ENCODE results near the gene SLC8A1. TPM values are rescaled to one million over a fixed set of nuclear protein-coding genes. Genes with fewer than 3 reads are reported as not detected.

SLC8A1 gene
- total and polyA plus RNA-seq, 7 donors: 0.20 to 4.9 (median 2.3) TPM

DNA sequence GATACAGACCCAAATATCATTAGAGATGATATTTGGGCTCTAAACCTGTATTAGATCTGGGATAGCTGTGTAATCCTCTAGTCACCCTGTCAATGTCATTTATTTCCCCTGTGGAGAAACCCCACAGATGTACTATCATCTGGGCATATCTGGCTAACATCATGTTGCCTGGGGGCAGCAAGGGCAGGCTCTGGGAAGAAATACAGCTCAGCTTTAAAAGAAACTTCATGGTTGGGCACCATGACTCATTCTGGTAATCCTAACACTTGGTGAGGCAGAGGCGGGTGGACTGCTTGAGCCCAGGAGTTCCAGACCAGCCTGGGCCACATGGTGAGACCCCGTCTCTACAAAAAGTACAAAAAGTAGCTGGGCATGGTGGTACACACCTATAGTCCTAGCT is 282.5 kb downstream of the SLC8A1 start:
- H3K4me3 ChIP-seq: no peak overlapping the region
- DNase-seq (no peak), ATAC-seq (no peak)
- TF ChIP-seq, protein P1, sequence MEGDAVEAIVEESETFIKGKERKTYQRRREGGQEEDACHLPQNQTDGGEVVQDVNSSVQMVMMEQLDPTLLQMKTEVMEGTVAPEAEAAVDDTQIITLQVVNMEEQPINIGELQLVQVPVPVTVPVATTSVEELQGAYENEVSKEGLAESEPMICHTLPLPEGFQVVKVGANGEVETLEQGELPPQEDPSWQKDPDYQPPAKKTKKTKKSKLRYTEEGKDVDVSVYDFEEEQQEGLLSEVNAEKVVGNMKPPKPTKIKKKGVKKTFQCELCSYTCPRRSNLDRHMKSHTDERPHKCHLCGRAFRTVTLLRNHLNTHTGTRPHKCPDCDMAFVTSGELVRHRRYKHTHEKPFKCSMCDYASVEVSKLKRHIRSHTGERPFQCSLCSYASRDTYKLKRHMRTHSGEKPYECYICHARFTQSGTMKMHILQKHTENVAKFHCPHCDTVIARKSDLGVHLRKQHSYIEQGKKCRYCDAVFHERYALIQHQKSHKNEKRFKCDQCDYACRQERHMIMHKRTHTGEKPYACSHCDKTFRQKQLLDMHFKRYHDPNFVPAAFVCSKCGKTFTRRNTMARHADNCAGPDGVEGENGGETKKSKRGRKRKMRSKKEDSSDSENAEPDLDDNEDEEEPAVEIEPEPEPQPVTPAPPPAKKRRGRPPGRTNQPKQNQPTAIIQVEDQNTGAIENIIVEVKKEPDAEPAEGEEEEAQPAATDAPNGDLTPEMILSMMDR (IDR thresholded peaks at IDR 0.05): no peak
- intact Hi-C loops (cut with DNase I): no loop called here
- no peaks in the 10 kb centered on the region for H3K4me1 ChIP-seq
- H3K9me3 ChIP-seq: no peaks in the 10 kb centered on the region
- H3K27ac ChIP-seq: no peak overlapping the region
- H3K27me3 ChIP-seq (ENCODE audit: insufficient read depth in 3 of 3, low read length in 2 of 3): no peaks in the 10 kb centered on the region
- H3K36me3 ChIP-seq (ENCODE audit: insufficient read depth in 1 of 2, low read depth in 1 of 2): no peaks in the 10 kb centered on the region
- 63 to 100% (median 71%) methylated on average over 2 of the region's 2 CpGs for WGBS, 3 donors

DNA sequence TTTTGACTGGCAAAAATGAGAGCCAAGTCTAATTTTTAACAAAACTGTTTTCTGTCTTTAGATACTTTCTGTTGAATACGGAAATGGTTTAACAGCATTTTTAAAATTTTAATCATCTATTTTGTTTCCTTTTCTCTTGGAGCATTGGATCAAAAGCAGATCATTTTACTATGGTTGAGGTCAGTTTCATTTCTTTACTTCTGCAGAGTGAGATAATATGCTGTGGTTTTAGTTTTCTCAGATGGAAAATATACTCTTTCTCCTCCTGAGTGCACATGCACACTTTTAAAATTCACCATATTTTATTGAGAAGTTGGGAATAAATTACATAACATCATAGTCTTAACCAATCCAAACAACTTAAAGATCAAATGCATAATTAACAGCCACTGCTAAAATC is 283.3 kb downstream of the SLC8A1 start:
- Histone ChIP-seq H3K4me1 (no peaks in the 10 kb centered on the region), H3K9me3 (no peaks in the 10 kb centered on the region), H3K36me3 (ENCODE audit: insufficient read depth in 1 of 2, low read depth in 1 of 2) (no peaks in the 10 kb centered on the region), H3K4me3 (no peak overlapping the region), H3K27me3 (ENCODE audit: insufficient read depth in 3 of 3, low read length in 2 of 3) (no peaks in the 10 kb centered on the region), H3K27ac (no peak overlapping the region)
- no peak for ATAC-seq
- no peak for DNase-seq
- 0 to 39% (median 35%) methylated on average over 1 of the region's 1 CpG for WGBS, 3 donors
- TF ChIP-seq, protein P1 (IDR thresholded peaks at IDR 0.05): no peak
- intact Hi-C loops (cut with DNase I): no loop called here

DNA sequence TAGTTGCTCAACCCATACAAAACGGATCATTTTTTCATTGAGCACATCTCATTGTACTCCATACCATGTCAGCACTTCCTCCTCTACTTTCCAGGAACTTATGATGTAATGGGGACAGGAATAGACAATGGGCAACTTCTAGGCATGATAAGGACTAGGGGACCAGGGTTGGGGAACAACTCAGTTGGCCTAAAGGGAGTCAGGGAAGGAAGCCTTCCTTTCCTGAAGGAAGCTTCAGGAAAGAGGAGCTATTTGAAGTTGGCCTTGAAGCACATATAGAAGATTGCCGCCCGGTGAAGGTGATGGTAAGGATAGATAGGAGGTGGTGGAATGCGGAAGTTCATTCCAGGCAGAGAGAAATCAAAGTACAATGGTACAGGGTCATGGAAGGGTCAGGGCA is 283.9 kb downstream of the SLC8A1 start:
- H3K9me3 ChIP-seq: no peaks in the 10 kb centered on the region
- DNase-seq: no peak
- no peaks in the 10 kb centered on the region for H3K27me3 ChIP-seq (ENCODE audit: insufficient read depth in 3 of 3, low read length in 2 of 3)
- intact Hi-C loops (cut with DNase I): no loop called here
- ATAC-seq: no peak
- 70 to 81% (median 75%) methylated on average over 4 of the region's 4 CpGs for WGBS, 3 donors
- H3K27ac ChIP-seq: no peak overlapping the region
- no peaks in the 10 kb centered on the region for H3K4me1 ChIP-seq
- no peak overlapping the region for H3K4me3 ChIP-seq
- H3K36me3 ChIP-seq (ENCODE audit: insufficient read depth in 1 of 2, low read depth in 1 of 2): no peaks in the 10 kb centered on the region
- TF ChIP-seq, protein P1 (IDR thresholded peaks at IDR 0.05): no peak

DNA sequence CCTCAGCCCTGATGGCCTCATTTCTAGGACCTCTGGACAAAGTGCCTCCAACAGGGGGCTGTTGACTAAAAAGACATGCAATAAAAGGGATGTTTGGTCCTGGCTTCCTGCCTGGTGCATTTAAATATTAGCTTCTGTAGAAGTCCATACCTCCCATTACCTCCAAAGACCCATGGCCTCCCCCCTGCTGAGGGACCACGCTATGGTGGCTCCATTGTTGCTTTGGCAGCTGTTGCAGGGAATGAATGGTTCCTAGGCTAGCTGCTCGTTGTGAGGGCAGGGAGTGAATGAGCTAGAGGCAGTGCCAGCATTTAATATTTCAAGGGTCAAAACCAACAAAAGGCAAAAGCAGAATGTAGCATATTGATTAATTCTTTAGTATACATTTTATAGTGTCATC is 285.9 kb downstream of the SLC8A1 start:
- no peaks in the 10 kb centered on the region for H3K36me3 ChIP-seq (ENCODE audit: insufficient read depth in 1 of 2, low read depth in 1 of 2)
- ATAC-seq (no peak), DNase-seq (no peak)
- H3K27me3 ChIP-seq (ENCODE audit: insufficient read depth in 3 of 3, low read length in 2 of 3): no peaks in the 10 kb centered on the region
- H3K9me3 ChIP-seq: no peaks in the 10 kb centered on the region
- WGBS, 3 donors: 23 to 41% (median 33%) methylated on average over 2 of the region's 2 CpGs
- TF ChIP-seq, protein P1 (IDR thresholded peaks at IDR 0.05): no peak
- no peak overlapping the region for H3K4me3 ChIP-seq
- no peaks in the 10 kb centered on the region for H3K4me1 ChIP-seq
- no peak overlapping the region for H3K27ac ChIP-seq
- intact Hi-C loops (cut with DNase I): no loop called here

DNA sequence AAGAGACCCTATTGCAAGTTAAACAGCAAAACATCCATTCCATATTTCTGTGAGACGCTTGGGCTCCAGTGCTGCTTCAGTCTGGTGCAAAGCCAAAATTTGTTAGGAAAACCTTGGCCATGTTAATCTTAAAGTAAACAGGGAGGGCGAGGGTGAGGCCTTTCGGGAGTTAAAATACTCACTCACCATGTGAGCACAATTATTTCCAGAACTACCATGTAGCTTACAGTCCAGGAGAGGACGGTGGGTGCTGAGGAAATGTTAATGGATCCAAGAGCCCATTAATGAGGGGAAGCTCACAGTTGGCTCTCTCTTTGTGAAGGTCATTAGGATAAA is 286.4 kb downstream of the SLC8A1 start:
- ATAC-seq: no peak
- no peaks in the 10 kb centered on the region for H3K36me3 ChIP-seq (ENCODE audit: insufficient read depth in 1 of 2, low read depth in 1 of 2)
- intact Hi-C loops (cut with DNase I): no loop called here
- TF ChIP-seq, protein P1 (IDR thresholded peaks at IDR 0.05): no peak
- no peaks in the 10 kb centered on the region for H3K4me1 ChIP-seq
- no peaks in the 10 kb centered on the region for H3K27me3 ChIP-seq (ENCODE audit: insufficient read depth in 3 of 3, low read length in 2 of 3)
- no peak overlapping the region for H3K27ac ChIP-seq
- H3K9me3 ChIP-seq: no peaks in the 10 kb centered on the region
- 60 to 70% (median 63%) methylated on average over 4 of the region's 4 CpGs for WGBS, 3 donors
- no peak for DNase-seq
- no peak overlapping the region for H3K4me3 ChIP-seq

Data from psoas muscle (tissue), 8 donors.